GM18507 (cell line): ENCODE measurements around the gene CXorf66.
"Not testable (repeated sequence)": the region's sequence is repeated elsewhere in the genome, so short reads cannot be mapped to it uniquely, and the experiment has no call there.

ENCODE experiments used
- DNase-seq: peaks from one replicate; pipeline ENCODE4 v3.0.0; 2011; ENCODE audit warnings: low read depth; ENCODE audit not compliant: insufficient read length; ENCODE audit errors: extremely low spot score
- FAIRE-seq: peaks from 2 replicates; lab custom pipeline; 2011; peaks lifted over from hg19 to GRCh38; lab: Jason Lieb, UNC

CXorf66 gene

DNA sequence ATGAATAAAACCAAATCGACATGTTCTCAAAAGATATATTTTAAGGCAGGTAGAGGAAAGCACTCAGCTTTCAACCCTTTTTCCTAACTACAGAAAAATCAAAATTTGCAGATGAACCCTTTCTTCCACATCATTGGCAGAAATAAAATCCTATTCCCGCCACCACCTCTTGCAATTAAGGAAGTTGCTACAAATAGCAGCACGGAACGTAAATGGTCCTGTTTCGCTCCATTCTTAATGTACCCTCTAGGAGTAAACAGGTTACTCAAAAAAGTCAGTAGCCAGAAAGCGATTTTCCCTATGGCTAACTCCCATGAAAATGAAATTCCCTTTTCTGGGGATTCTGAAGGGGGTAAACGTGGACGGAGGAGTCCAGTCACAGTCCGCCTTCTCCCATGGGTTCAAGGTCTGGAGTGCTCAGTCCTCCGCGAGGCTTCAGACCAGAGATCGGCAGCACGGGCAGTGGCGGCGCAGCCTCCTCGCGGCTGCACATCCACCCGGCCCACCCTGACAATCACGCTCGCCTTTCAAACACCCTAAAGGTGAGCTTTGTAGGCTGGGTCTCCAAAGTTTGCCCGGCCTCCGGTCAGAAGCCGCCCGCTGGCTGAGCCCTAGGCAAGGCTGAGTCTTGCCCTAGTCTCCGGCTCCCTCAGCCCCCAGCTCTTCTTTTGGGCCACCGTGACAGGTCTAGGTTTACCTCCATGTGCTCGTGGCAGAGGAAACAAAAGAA is 34.2 kb downstream of the CXorf66 start:
- DNase-seq (no peak), FAIRE-seq (peak; percentile 76)

DNA sequence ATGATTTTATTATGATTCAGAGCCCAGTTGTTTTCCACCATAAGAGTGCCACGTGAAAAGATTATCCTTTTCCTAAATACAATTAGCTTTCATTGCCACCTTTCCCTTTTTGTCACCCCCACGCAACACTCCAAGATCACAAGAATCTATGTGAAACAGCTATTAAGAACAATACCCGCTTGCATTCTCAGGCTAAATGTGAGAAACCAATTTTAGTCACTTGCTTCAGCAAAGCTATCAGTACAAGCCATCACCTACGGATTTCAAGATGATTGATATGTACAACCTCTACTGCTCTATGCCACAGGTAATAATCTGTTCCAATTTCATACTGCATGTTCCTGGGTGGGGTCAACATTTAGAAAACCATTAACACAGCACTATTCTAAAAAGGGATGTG is 34.9 kb downstream of the CXorf66 start:
- DNase-seq: no peak
- FAIRE-seq: no peak

DNA sequence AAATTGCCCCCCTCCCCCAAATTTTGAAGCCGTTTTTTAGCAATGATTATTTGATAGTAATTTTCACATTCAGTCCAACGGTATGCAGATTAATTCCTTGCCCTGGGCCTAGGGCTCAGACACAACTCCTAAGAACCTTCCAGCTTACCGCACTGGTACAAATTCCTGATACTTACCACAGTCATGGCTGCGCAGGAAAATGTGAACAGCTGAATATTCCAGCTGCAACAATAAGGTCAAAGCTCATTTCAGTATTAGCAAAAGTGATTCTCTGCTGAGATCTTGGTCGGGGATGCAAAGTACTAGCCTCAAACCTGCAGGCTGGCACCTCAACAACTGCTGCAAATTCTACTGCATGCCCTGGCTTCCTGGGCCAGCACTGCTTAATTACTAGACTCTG is 35.4 kb downstream of the CXorf66 start:
- DNase-seq (no peak), FAIRE-seq (peak; percentile 59)

DNA sequence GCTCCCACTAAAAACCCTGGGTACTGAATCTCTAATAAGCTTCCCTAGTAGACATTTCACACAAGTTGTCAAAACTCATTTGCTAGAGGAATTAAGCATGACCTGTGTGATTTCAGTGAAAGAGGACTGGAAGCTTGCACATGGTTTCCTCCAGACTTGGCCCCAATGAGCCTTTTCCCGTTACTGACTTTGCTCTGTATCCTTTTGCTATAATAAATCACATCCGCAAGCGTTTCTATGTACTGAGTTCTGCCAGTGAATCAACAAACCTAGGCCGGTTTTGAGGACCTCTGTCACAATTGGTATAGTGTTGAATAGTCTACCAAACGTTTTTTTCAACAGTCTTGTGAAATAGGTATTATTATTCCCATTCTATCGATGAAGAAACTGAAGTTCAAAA is 40.6 kb downstream of the CXorf66 start:
- DNase-seq (no peak), FAIRE-seq (no peak)

DNA sequence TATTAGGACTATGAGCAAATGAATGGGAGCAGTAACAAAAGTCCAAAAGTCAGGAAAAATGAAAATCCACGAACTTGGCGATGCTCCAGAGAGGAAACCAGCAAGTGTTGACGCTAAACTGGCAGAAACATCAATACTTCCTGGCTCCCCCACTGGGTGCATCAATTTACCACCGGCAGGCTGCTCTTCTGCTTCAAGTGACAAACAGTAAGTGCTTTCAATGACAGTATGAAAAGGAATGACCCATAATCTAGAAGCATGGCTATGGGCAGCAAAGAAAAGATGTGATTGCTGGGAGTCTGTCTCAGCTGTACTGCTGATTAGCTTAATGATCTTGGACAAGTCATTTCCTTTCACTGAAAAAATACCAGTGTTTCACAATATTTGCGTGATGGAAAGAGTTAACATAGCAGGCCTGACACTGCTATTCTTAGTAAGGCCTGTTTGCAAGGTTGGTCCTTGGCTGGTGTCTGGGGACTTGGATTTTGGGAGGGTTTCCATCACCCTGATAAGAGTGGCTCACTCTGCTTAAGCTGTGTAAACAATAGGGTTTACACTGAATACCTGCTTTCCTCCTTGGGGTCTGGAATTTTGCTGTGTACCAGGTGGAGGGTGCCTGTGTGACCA is 41.1 kb downstream of the CXorf66 start:
- no peak for FAIRE-seq

DNA sequence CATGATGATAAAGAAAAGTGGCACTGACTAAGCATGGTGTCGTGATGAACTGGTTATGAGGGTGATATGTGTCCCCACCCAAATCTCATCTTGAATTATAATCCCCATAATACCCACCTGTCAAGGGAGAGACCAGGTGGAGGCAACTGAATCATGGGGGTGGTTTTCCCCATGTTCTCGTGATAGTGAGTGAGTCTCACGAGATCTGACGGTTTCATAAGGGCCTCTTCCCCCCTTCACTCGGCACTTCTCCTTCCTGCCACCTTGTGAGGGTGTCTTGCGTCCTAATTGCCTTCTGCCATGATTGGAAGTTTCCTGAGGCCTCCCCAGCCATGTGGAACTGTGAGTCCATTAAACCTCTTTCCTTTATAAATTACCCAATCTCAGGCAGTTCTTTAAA is 44.2 kb downstream of the CXorf66 start:
- DNase-seq, FAIRE-seq: not testable (repeated sequence)

More for the DNA sequence above, 41.1 kb downstream of the CXorf66 start:
- DNase-seq: no peak

DNA sequence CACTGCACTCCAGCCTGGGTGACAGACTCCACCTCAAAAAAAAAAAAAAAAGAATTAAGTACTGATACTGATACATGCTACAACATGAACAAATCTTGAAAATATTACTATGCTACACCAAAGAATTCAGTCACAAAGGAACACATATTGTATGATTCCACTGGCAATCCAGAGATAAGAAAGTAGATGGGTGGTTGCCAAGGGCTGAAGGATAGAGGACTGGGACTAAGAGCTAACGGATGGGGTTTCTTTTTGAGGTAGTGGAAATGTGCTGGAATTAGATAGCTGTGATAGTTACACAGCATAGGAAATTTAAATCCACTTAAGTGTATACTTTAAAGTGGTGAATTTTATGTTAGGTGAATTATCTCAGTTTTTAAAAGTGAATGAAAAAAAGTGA is 45.0 kb downstream of the CXorf66 start:
- FAIRE-seq (no peak), DNase-seq (no peak)

DNA sequence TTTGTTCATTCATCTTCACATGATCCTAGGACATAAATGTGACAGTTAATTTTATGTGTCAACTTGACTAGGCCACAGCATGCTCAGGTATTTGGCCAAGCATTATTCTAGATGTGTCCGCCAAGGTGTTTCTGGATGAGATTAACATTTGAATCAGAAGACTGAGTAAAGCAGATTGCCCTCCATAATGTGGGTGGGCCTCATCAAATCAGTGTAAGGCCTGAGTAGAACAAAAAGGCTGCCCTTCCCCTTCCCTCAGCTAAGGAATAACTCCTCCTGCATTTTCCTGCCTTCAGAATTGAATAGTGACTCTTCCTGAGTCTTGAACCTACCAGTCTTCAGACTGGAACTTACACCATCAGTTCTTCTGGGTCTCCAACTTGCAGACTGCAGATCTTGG is 50.9 kb downstream of the CXorf66 start:
- DNase-seq: no peak
- FAIRE-seq: no peak

DNA sequence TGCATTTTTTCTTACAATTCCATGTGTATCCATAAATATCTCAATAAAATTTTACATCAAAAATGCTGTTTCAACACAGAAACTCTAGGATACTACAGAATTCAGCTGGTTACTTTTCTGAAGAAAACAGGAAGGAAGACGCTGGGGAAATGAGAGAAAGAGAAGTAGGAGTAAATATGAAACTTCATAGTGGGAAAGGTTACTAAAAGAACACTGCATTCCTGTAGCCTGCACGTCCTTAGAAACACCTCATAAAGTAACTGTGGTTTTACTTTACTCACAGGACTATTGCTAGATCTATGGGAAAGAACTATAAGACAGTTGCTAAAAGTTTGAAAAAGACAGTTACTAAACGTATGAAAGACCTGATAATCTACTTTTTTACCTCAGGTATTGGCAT is 55.6 kb downstream of the CXorf66 start:
- FAIRE-seq (peak; percentile 88), DNase-seq (no peak)

DNA sequence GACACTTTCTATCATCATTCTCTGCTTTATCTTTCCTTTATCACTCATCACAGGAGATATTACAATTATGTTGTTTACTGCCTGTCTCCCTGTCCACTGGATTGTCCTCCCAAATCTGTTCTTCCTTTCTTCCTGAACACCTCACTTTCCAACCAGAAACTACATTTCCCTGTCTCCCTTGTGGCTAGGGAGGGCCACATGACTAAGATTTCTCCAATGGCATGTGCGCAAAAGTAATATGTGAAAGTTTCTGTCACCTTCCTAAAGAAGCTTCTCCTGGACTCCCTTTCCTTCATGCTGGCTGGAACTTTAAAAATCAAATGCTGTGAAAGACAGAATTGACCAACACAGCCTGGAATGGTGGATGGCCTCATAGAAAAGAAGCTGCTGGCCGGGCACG is 58.2 kb downstream of the CXorf66 start:
- DNase-seq (no peak), FAIRE-seq (no peak)

DNA sequence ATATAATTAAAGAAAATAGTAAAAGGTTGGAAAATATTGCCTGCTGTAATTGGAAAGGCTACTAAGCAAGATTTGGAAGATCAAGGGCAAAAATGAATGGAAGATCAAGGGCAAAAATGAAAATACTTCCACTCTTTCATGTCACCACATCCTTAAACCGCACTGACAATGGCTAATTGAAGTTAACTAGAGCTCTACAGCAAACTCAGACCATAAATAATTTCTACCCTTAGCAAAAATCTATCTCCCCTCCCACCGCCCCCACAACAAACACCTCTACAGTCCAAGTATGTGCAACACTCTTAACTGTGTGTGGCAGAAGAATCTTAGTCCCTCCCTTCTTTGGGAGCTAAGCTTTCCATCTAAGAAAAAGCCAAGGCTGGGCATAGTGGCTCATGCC is 59.6 kb downstream of the CXorf66 start:
- no peak for FAIRE-seq
- no peak for DNase-seq
